Posterior vena cava (tissue), 2 donors: Measurements from ENCODE around the gene MATN3. TPM values are rescaled to one million over a fixed set of nuclear protein-coding genes. Genes with fewer than 3 reads are reported as not detected.

Source experiments
- DNase-seq: peaks from one replicate; pipeline ENCODE4 v3.0.0-alpha.2; 2020; ENCODE audit warnings: low spot score
- intact Hi-C, 2 donors: fragments of 100-400 bp; cut with DNase I; formaldehyde crosslinking; loops; one replicate each; pipeline versions ENCODE4 v1.14.1 to v1.14.2; 2022 to 2023
- total RNA-seq, 2 donors: library from RNA; stranded (reverse); fragmentation: NEBNext Ultra II Directional; extraction: Animal tissue kit (Norgen Biotek cat#: 25700); gene quantifications; one replicate each; pipeline ENCODE4 v1.2.1, GENCODE V29; 2021
- donor health status: DM: yes; HTN: yes; CAD: no.
- donor health status: DM: yes; HTN: yes; CAD: no.

MATN3 gene
- total RNA-seq, 2 donors from 2014 or later = 1.2 to 2.3 TPM

- DNase-seq = no peak
- intact Hi-C loops = no loop called here
Measured at GRCh38 chr2:20044778-20045177, 32.3 kb upstream of the MATN3 start.

DNA sequence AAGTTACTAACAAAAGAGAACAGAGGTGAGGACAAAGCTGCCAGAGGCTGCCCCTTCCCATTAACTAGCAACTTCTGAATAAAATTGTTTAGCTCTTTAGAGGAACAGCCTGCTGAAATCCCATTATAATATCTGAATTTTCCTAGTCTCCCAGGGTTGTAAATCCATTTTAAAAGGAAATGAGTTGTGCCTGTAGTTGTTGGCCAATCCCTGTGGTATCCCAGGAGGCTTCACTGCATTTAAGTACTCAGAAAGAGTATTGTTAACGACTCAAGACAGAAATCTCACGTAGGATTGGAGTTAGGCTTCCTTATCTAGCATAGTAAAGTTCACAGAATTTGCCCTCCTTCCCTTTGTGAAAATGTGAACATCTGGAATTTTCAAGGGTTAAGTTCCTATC, 30.1 kb upstream of the MATN3 start:
- DNase-seq = no peak
- intact Hi-C loops = no loop called here

DNA sequence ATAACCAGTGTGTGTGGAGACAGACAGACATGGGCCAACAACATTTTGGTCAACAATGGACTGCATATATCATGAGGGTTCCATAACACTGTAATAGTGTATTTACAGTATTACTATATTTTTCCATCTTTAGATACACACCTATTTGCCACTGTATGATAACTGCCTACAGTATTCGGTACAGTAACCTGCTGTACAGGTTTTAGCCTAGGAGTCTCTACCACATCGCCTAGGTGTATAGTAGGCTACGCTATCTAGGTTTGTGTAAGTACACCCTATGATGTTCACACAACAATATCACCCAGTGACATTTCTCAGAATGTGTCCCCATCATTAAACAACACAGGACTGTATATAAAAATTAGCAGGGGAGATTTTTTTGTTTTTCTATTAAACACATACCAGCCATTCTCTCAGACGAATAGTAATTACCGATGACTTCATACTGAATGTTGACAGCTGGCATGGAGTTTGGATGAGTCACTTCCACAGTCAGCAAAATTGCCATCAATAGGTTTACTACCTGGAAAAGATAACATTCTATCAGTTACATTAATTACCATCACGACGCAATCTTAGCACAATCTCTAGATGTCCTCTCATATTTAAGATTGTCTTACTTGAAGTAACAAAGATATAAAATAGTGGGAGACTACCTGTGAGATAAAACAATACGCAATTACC, 28.2 kb upstream of the MATN3 start:
- intact Hi-C loops = no loop called here
- no peak for DNase-seq

GRCh38 chr2:20037660-20038059, 25.2 kb upstream of the MATN3 start:
- DNase-seq = no peak
- intact Hi-C loops = no loop called here

DNA sequence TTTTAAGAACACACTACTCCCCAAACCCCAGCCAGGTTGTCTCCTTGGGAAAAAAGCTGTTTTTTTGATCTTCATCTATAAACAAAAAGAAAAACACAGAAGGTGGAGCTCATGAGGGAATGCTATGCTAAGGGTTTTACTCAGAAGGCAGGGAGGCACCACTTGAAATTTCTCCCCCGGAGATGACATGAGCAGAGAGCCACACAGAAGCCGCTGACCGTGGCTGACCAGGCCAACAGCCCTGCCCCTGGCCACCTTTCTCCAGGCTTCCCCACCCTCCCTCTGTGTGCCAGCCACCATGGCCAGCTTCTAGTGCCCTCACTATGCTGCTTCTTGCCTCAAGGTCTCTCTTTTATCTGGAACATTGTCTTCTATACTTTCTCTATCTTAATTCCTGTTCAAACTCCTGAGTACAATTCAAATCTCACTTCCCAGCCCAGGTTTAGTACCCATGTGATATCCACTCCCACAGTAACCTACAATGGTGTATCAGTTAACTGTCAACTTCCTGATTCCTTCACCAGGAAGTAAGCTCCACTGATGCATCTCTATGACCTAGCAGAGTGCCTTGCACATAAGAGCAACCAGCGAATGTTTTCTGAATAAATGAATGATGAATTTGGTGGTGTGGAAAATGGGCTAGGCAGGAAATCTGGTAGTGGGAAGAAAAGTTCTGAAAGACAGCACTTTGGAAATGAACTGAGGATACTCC, 23.6 kb upstream of the MATN3 start:
- no peak for DNase-seq
- intact Hi-C loops = no loop called here

GRCh38 chr2:20034821-20035220, 22.4 kb upstream of the MATN3 start:
- no peak for DNase-seq
- intact Hi-C loops = no loop called here

- intact Hi-C loops = no loop called here
- no peak for DNase-seq
Measured at GRCh38 chr2:20034218-20034617, 21.8 kb upstream of the MATN3 start.

- no peak for DNase-seq
- intact Hi-C loops = no loop called here
Measured at GRCh38 chr2:20033322-20033721, 20.9 kb upstream of the MATN3 start.

DNA sequence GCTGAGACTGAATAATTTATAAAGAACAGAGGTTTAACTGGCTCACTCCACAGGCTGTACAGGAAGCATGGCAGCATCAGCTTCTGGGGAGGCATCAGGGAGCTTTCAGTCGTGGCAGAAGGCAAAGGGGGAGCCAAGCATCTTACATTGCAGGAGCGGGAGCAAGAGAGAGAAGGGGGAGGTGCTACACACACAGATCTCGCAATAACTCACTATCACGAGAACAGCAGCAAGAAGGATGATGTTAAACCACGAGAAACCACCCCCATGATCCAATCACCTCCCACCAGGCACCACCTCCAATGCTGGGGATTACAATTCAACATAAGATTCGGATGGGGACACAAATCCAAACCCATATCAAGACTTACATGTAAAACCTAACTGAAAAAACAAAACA, 17.8 kb upstream of the MATN3 start:
- intact Hi-C loops = no loop called here
- no peak for DNase-seq

- no peak for DNase-seq
- intact Hi-C loops = no loop called here
Measured at GRCh38 chr2:20027705-20028434, 15.4 kb upstream of the MATN3 start.

- intact Hi-C loops = no loop called here
- no peak for DNase-seq
Measured at GRCh38 chr2:20027260-20027677, 14.8 kb upstream of the MATN3 start.

DNA sequence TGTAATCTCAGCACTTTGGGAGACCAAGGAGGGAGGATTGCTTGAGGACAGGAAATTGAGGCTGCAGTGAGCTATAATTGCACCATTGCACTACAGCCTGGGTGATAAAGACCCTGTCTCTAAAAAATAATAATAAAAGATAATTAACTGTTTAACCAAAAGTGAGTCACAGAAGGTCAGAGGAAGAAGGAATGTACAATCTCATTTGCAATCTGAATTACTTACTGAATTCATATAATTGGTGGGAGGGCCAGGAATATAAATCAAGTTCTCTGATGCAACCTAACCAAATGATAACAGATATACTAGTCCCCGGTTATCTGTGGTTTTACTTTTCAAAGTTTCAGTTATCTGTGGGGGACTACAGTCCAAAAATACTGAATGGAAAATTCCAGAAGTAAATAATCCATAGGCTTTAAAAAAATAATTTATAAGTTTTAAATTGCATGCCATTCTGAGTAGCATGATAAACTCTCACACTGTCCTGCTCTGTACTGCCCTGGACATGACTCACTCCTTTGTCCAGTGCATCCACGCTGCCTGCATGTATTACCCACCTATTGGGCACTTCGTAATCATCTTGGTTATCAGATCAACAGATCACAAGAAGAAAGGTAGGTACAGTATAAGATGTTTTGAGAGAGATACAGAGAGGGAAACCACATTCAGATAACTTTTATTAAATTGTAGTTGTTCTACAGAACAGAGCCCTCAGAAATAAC, 12.8 kb upstream of the MATN3 start:
- DNase-seq = no peak
- intact Hi-C loops = no loop called here

DNA sequence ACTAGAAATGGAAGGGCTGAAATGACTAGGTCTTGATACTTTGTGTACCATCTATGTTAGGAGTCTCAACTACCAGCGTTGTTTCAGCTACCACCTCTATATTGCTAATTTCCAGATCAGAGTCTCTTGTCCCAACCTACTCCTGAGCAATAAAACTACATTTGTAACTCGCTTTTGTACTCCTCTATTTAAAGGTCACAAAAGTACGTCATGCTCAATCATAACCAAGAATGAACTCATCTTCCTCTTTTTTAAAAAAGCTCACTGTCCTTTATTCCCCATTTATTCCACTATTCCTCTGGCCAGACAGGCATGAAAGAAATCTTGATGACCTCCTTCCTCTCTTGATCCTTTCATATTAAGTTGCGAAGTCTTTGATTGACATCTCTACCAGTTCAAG, 11.2 kb upstream of the MATN3 start:
- no peak for DNase-seq
- intact Hi-C loops = no loop called here

GRCh38 chr2:20021405-20022009, 9.0 kb upstream of the MATN3 start:
- intact Hi-C loops = no loop called here
- no peak for DNase-seq

GRCh38 chr2:20019747-20020146, 7.3 kb upstream of the MATN3 start:
- intact Hi-C loops = no loop called here
- DNase-seq = no peak

DNA sequence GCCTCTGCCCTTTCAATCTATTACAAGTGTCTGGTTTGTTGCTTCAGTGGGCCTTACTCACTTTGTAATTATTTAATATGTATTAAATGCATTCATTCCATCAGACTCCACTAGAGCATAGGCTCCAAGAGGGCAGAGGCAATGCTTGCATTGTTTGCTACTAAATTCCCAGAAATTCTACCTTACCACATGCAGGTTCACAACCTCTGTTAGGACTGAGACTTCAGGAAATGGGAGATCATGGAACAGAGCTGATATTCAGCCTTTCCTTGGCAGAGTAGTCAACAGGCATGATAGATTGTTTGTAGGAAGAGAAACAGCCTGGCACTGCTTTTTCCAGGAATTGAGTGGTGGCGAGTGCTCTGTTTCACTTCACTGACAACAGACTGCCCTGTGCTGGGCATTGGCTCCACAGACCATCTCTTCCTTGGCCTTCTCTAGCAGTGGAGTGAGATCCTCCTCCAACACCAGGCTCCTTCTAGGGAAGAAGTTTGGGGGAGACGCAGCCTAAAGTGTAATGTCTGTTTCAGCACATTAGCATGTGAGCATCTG, 6.2 kb upstream of the MATN3 start:
- DNase-seq = no peak
- intact Hi-C loops = no loop called here

DNA sequence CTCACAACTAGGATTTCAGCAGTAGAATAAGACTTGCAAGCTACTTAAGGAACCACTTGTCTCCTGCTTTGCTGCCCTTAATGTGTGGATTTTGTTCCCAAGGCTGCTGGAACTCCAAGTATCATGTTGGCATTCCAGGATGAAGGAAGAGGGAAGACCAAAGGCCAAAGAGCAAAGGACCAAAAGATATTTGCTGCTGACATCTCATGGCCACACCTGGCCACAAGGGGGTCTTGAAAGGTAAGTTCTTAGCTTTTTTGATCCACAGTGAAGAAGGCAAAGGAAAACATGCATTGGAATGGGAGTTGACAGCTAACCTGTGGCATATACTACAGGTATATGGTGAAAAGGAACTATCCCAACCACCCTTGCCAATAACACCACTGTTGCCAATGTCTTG, 3.9 kb upstream of the MATN3 start:
- DNase-seq = no peak
- intact Hi-C loops = loop anchor here in 1 of 2 donors (2.0 kb wide), 1 partner anchor 80 kb away; no protein-coding TSS in a partner anchor

DNA sequence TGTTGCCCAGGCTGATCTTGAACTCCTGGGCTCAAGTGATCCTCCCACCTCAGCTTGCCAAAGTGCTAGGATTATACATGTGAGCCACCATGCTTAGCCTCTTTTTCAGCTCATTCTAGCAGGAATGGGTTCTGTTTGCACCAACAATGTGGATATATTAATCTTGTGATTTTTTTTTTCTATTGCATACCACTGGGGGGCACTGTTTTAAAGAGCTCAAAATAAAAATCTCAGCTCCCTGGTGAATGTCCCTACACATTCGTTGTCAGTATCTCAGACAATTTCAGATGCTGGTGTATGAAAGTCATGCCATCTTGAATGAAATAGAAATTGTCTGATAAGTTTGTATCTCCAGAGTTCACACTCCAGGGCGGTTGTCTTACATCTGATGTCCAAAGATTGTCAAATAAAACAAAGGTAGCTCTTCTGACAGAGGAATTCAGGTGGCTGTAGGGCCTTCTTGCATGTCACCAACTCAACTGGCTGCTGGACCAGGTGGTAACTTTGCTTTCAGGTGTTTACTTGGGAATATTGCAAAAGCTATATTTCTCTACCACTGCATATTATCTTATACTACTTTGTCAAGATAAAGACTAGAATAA, 3.1 kb upstream of the MATN3 start:
- no peak for DNase-seq
- intact Hi-C loops = loop anchor here in 1 of 2 donors (2.0 kb wide), 1 partner anchor 81 kb away; no protein-coding TSS in a partner anchor
